Measurements from ENCODE around the gene CC2D2A. TPM values are rescaled to one million over a fixed set of nuclear protein-coding genes. Genes with fewer than 3 reads are reported as not detected.

CC2D2A gene
- total RNA-seq, 1 donor from 2014 or later = 18.8 TPM

DNA sequence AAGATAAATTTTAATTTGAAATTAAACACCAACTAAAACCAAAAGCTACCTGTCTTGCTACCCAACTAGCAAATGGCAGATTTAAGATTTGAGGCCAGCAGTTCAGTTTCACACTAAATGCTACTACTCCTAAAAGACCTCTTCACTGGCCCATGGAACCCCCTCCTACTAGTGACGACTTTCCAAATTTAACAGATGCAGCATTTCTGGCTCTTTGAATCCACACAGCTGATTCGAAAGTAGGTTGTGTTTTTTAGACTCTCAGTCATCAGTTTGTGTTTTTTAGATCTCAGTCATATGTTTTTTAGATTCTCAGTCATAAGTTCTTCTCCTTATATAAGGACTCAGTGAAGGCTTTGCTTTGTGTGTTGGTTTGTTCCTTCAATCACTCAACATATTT is 11.1 kb upstream of the CC2D2A start:
- FAIRE-seq = no peak
- DNase-seq (ENCODE audit: low spot score in 2 of 2) = no peak

DNA sequence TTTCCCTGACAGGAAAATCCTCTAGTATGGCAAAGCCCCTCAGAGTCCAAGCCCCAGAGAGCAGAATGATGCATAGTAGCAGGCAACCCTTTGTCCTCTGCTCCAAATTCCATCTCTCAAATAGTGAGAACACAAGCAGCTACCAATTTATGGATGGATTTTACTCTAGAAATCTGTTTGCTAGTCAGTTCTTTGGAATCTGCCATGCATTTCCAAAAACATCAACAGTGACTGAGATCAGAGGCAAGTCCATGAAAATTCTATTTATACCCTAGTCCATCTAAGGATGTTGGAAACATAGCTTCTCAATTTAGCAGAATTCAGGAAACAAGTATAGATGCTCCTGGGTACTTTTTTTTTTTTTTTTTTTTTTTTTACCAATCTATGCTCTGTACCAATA is 10.0 kb upstream of the CC2D2A start:
- FAIRE-seq (no peak), DNase-seq (ENCODE audit: low spot score in 2 of 2) (no peak)

DNA sequence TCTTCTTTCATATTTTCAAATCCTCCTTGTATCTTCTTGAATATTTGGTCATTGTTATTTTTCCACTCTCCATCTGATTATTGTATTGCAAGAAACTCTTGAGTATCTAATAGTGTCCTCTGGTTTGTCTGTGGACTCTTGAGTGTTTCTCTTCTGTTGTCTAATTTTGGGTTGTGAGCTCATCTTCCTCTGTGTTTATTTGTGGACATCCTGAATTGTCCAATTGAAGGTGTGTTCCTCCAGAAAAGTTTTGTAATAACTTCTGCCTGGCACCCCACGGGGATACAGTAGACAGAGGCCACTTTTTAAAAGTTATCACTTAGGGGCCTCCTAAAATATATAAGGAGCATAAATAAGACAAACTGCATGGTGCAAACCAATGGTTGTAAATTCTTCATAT is 3.1 kb upstream of the CC2D2A start:
- FAIRE-seq (no peak), DNase-seq (ENCODE audit: low spot score in 2 of 2) (no peak)

DNA sequence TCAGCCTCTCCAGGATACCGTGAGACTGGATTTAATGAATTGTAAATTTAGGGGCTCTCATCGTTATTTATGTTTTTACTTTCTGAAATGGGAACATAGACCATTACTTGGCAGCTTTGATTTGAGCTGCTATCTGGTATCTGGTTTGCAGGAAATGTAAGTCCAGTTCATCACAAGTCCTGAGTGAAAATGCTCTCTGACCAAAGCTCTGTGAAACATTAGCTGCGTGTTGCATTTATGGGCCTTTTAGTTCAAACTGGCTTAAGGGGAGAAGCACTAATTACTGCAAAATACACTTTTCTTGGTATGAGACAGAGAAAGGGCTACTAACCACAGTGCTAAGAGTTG is 420 bp downstream of the CC2D2A start:
- FAIRE-seq = no peak
- no peak for DNase-seq (ENCODE audit: low spot score in 2 of 2)

DNA sequence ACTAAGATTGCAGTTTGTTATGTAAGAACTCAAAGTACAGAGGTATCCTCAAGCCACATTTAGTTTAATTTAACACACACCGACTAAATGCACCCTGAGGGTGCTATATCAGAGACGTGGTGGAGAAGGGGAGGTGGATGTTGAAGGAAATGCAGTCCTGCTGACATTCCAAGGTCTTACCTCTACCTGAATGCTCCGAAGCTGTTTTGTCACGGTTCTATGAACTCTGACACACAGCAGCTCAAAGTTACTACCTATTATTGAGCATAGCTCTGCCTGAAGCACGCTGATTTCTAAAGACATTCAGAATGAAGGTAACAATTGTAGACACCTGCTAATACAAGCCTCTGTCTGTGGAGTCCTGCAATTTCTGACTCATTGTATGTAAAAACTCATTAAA is 6.7 kb downstream of the CC2D2A start:
- DNase-seq (ENCODE audit: low spot score in 2 of 2) = no peak

DNA sequence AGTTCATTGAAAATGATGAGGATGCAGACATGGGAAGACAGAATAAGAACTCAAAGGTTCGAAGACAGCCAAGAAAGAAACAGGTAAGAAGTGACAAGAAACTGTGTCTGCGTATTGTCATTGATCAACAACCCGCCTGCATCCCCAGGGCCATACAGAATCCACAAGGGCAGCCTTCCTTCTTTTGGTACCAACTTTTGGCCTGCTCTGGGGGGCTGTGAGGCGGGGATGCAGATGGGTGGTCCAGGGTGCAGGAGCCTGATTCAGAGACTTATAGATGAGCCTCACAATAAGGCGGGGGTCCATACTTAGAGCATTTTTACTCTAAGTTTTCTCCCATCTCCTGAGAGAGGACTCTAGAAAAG is 9.0 kb downstream of the CC2D2A start:
- FAIRE-seq (no peak), DNase-seq (ENCODE audit: low spot score in 2 of 2) (no peak)

More for the DNA sequence above, 6.7 kb downstream of the CC2D2A start:
- no peak for FAIRE-seq

DNA sequence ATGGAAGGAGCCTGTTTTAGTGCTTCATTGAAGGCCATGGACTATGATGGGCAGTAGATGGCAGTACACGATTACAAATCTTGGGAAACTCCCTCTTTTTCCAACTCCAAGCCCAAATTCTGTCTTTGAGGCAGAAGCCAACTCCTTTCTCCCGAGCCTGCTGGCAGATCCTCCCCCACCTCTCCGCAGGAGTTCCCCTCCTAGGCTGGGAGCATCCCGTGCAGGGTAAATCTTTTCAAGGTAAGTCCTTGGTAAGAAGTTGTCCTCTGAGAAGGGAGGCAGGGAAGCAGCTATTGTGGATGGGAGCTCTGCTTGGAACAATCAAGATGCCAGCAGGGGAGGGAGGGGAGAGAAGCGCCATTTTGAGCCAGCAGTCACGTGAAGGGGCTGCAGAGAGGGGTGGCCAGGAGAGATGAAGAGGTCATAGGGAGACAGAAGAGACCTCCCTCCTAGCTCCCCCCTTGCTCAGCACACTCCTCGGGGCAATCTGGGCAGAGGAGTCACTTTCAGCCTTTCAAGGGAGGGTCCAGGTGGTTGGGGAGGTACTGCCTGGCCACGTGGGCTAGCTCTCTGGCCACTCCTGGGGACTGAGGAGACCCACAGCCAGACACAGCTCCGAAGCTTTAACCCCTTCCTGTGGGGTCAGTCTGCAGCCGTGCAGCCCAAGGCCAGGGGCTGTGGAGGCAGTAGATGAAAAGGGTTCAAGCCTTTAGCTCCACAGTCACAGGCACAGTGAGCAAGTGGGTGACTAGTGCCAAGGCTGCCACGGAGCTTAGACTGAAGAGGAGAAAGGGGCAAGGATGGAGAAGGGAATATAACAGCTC is 9.6 kb downstream of the CC2D2A start:
- peak; percentile 22 to 56 for DNase-seq (ENCODE audit: low spot score in 2 of 2)
- peak; percentile 30 for FAIRE-seq

DNA sequence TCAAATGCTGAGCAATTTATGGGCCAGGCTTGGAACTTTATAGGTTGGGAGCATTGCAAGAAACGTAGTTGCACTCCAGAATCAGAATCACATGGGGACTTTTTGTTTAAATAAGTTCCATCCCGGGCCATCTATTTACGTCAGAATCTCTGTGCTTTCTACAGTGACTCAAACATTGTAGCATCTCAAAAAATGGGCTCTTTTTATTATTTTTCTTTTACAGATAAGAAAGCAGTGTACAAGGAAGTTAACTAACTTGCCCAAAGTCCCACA is 10.2 kb downstream of the CC2D2A start:
- FAIRE-seq (no peak), DNase-seq (ENCODE audit: low spot score in 2 of 2) (no peak)

DNA sequence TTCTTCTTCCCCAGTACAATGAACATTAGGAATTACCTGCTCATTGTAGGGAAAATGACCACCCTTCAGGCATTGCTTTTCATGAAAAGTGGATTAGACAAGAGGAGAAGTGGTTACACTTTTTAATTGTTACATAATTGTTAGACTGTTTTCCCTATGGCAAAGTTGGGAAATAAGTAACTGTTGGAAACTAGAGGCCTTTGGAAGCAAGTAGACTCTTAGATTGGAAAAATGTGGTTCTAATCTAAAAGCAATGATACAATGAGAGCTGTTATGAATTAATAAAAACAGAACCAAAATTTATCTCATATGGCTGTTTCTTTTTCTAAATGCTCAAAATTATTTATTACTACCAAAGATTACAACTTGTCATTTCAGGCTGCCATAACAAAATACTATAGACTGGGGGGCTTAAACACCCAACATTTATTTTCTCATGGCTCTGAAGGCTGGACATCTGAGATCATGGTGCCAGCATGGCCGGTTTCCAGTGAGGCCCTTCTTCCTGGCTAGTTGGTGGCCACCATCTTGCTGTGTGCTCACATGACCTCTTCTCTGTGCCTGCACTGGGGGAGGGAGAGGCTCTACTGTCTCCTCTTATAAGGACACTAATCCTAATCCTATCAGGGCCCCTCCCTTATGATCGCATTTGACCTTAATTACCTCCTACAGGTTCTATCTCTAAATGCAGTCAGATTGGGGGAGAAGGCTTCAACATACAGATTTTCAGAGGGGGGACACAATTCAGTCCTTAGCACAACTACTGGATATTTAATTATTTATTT is 12.5 kb downstream of the CC2D2A start:
- DNase-seq (ENCODE audit: low spot score in 2 of 2) (no peak), FAIRE-seq (no peak)

DNA sequence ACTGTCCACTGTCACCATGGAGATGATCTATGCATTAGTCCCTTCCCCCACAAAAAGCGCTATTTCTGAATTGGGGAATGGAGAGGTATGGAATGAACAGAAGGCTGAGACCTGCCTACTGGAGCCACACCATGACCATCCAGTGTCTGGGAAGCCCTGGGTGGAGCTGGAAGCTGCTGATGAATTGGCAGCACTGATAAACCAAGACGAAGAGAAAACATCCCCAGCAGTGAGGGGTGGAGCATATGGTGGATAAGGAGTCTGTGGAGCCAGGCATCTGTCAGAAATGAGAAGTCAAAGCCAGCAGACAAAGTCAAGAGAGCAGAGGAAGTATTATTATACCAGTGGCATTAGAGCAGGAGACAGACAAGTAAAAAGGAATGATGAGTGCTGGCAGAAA is 13.2 kb downstream of the CC2D2A start:
- FAIRE-seq (no peak), DNase-seq (ENCODE audit: low spot score in 2 of 2) (no peak)

DNA sequence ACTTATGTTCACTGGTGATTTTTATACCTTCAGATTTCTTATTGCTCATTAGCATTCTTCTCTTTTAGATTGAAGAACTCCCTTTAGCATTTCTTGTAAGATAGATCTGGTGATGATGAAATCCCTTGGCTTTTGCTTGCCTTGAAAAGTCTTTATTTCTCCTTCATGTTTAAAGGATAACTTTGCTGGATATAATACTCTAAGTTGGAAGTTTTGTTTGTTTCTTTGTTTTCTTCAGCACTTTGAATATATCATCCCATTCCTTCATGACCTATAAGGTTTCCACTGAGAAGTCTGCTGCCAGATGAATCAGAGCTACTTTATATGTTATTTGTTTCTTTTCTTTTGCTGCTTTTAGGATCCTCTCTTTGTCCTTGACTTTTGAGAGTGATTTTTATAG is 18.5 kb downstream of the CC2D2A start:
- FAIRE-seq (no peak), DNase-seq (ENCODE audit: low spot score in 2 of 2) (no peak)

DNA sequence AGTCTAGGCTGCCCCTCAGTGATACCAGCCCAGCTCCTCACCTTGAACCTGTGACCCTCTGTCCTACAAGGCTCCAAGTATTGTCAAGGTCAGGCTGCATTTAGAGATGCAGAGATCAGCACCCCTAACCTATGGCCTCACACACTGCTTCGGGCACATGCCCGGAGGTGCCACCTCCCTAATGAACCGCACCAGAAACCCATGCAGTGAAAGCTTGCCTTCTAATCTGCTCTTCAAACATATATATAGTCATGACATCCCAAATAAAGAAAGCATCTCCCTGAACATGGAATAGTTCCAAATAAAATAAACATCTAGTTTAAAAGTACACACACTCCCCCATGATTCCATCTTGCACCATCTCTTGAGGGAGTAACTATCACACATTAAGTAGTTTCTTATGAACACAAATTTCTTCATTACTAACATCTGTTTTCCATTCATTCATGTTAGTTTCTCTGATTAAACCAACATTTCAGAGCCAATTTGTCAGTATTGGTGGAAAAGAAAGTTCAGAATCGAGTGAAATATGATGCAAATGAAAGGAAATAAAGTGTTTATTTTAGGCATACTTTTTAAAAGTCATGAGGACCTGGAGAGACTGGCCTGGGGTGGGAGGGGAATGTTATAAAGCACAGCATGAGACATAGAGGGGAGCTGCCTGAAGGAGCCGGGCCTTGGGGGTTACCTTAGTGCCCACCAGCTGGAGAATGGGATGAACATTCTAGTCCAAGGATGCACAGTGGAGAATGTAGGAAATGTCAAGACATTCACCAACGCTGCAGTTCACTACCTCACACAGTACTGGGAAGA is 19.2 kb downstream of the CC2D2A start:
- DNase-seq (ENCODE audit: low spot score in 2 of 2) (no peak), FAIRE-seq (no peak)

DNA sequence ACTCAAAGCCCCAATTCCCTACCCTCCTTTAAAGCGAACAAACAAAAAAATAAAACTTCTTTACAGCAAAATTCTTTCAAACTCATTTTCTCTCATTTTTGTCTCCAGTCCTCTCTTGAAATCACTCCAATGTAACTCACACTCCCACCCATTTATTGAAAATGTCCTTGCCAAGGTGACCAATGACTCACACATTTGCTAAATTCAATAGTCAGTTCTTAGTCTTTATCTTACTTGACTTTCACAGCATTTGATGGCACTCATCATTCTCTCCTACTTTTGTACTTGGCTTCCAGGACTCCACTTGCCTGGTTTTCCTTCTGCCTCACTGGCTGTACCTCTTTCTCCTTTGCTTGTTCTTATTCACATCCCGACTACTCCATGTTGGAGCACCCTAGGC is 19.9 kb downstream of the CC2D2A start:
- FAIRE-seq = no peak
- DNase-seq (ENCODE audit: low spot score in 2 of 2) = no peak

DNA sequence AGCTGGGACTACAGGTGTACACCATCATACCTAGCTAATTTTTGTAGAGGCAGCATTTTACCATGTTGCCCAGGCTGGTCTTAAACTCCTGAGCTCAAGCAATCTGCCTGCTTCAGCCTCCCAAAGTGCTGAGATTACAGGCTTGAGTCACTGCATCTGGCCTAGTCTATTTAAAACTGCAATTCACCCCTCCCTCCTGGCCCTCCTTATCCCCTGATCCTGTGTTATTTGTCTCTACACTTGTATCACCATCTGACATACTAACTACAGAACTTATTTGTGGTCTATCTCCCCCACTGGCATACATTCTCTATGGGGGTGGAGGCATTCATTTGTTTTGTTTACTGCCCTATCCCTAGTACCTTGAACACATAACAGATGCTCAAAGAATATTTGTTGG is 23.7 kb downstream of the CC2D2A start:
- DNase-seq (ENCODE audit: low spot score in 2 of 2) (no peak), FAIRE-seq (no peak)

DNA sequence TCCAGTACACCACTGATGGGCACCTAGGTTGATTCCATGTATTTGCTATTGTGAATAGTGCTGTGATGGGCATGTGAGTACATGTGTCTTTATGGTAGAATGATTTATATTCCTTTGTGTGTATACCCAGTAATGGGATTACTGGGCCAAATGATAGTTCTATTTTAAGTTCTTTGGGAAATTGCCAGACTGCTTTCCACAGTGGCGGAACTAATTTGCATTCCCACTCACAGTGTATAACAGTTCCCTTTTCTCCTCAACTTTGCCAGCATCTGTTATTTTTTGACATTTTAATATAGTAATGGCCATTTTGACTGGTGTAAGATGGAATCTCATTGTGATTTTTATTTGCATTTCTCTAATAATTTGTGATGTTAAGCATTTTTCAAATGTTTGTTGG is 25.9 kb downstream of the CC2D2A start:
- DNase-seq (ENCODE audit: low spot score in 2 of 2) = no peak
- FAIRE-seq = no peak

DNA sequence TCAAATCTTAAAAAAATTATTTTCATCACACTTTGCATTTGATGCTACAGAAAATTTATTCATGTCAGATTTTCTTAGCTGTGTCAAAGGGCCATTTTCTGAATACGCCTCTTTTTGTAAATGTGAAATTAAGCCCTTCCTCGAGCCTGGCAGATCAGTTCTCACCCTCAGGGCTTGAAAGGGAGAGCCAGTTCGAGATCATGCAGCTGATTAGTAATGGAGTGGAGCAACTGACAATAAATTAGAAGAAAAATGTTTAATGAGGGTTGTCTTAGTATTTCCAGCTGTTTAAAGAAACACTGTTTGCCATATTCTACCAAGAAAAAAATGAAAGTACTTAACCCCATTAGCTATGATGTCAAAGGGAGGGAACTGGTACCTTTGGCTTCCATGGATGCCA is 28.7 kb downstream of the CC2D2A start:
- DNase-seq (ENCODE audit: low spot score in 2 of 2) = no peak
- FAIRE-seq = no peak

DNA sequence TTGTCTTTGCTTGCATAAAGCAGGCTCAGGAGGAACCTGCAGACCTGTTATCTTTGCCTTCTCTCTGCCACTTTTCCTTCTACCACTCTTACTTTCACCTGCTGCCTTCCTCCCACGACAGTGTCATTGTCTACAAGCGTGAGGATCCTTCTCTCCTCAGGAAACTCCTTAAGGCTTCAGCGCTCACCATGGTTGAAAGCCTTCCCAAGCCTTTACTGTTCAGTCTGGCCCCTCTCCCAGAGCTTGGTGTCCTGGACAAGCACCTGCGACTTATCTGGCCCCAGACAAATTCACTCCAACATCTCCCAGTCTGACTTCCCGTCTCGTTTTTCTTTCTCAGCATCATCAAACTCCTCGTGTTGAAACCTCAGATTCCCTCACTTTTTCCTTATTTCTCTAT is 31.0 kb downstream of the CC2D2A start:
- FAIRE-seq (no peak), DNase-seq (ENCODE audit: low spot score in 2 of 2) (no peak)

DNA sequence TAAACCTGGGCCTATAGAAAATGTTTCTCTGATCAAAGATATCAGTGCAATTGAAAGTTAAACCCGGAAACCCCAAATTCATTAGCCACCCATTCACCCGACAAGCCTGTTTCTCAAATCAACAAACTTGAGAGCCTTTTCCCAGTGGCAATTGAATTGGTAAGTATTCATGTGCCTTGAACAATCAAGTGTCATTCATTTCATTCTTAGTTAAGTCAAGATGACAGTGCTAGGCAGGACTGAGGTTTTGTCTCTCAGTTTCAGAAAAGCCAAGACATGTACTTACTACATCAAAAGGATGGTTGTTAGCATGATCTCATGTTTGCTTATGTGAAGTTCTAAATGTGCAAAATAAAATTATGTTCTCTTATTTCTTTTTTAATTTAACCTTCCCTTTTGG is 32.3 kb downstream of the CC2D2A start:
- FAIRE-seq (no peak), DNase-seq (ENCODE audit: low spot score in 2 of 2) (no peak)

DNA sequence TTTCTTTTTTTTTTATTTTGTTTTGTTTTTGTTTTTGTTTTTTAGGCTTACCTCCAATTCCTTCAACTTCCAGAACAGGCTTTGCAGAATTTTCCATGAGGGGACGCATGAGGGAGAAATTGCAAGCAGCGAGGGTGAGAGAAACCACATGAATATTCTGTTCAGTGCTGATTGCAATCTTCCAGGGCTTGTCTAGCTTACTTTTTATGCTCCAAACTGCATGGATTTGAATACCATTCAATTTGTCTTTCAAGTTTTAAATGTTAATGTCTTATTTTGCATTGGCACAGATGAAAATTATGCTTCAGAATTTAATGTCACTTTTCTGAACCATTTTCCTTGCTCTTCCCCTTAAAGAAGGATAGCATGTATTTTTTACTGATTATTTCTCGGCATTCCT is 32.7 kb downstream of the CC2D2A start:
- no peak for DNase-seq (ENCODE audit: low spot score in 2 of 2)
- no peak for FAIRE-seq

DNA sequence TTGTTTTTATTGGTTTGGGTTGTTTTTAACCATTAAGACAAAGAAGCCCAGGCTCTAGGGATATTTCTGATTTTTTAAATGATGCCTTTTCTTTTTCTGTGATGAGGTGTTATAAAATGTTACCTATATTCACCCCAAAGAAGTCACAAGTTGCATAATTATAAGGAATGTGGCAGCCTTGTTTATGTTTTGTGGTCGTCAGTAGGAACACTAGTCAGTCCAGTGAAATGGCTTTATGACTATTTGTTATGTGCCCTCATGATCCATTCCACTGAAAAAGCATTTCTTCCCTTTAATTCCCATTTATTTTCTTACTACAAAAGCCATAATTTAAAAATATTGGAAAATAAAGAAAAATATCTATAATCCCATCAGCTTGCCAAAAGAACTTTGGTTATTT is 34.4 kb downstream of the CC2D2A start:
- DNase-seq (ENCODE audit: low spot score in 2 of 2) (no peak), FAIRE-seq (no peak)

DNA sequence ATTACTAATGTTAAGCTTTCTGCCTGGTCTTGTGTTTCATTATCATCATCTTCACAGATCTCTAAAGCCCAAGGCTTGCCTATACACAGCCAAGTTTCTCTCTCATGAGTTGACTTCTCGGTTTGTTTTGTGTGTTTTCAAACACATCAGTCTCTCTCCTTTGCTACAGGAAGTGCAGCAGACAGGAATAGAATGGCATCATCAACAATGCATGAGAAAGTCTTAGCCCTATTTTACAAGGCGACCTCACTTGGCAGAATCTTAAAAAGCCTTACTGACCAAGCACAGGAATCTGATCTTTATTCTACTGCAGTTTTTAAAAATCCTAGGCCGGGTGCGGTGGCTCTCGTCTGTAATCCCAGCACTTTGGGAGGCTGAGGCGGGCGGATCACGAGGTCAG is 36.8 kb downstream of the CC2D2A start:
- DNase-seq (ENCODE audit: low spot score in 2 of 2) = no peak
- FAIRE-seq = no peak

DNA sequence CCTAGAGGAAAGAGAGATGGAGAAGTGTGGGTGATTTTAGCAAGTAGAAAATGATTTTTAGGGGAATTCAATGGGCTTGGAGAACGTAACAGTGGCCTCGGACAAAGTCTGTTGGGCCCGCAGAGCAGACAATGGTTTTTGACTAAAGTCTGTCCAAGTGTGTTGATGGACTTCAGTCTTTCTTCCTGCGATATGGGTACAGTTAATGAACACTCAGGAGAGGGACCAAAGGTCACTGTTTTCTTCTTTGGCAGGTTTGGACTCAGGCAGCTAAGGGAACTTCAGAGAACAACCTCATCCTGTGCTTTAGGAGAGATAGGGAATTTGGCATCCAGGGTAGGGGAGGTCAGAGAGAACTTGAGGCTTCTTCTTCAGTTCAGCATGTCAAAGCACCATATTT is 38.0 kb downstream of the CC2D2A start:
- FAIRE-seq (no peak), DNase-seq (ENCODE audit: low spot score in 2 of 2) (no peak)

Measured in frontal cortex (tissue), 4 donors.